Muscle layer of colon (tissue), 2 donors: ENCODE measurements around the gene PCDHB16.
"Not testable (repeated sequence)": the region's sequence is repeated elsewhere in the genome, so short reads cannot be mapped to it uniquely, and the experiment has no call there.

Source experiments
- H3K27ac ChIP-seq: one replicate; pipeline ENCODE4 v1.7.0; 2013; ENCODE audit warnings: low read depth, mild to moderate bottlenecking, low read length, moderate library complexity
- H3K27me3 ChIP-seq, 2 donors: one replicate each; pipeline ENCODE4 v1.7.0; 2013; ENCODE audit warnings: low read length in 2 of 2, mild to moderate bottlenecking in 2 of 2; ENCODE audit not compliant: insufficient read depth in 2 of 2, control insufficient read depth in 1 of 2
- H3K36me3 ChIP-seq: one replicate; pipeline ENCODE4 v1.7.0; 2013; ENCODE audit warnings: mild to moderate bottlenecking, low read length; ENCODE audit not compliant: insufficient read depth
- H3K4me1 ChIP-seq: one replicate; pipeline ENCODE4 v1.7.0; 2013; ENCODE audit warnings: mild to moderate bottlenecking, low read length; ENCODE audit not compliant: insufficient read depth
- H3K4me3 ChIP-seq, 2 donors: one replicate each; pipeline ENCODE4 v1.7.0; 2013; ENCODE audit warnings: low read length in 2 of 2, low read depth in 1 of 2, mild to moderate bottlenecking in 1 of 2, moderate library complexity in 1 of 2
- H3K9ac ChIP-seq: one replicate; pipeline ENCODE4 v1.7.0; 2013; ENCODE audit warnings: low read length
- H3K9me3 ChIP-seq: one replicate; pipeline ENCODE4 v1.7.0; 2013; ENCODE audit warnings: mild to moderate bottlenecking, low read length
- donor health status: abdominal sarcoma.
- donor health status: Adenocarcinoma of cecum.

Gene PCDHB16

DNA sequence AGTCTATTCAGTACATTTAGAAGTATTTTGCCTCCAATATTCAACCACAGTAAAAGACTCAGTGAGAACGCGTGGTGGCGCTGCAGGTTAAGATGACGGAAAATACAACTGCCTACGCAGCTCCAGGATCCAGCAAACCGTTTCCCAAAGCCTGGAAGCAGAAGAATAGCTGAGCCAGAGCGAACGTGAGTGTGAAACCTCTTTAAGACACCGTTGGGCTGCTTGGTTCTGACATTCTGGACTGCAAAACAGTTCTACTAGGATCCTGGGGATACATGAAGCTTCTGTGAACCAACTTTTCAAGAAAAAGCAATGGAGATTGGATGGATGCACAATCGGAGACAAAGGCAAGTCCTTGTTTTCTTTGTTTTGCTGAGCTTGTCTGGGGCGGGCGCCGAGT lies at the start of gene PCDHB16:
Gene PCDHB16, plus strand, starts transcription at position 140 of the 400 bp plus-strand sequence. Its CDS starts 173 bp downstream, at position 313.
- no peaks in the 10 kb centered on the region for H3K4me1 ChIP-seq
- peak within 1 kb of the TSS in 1 of 2 donors; percentile 28 for H3K4me3 ChIP-seq
- no peaks in the 10 kb centered on the region for H3K27me3 ChIP-seq
- H3K36me3 ChIP-seq, result no peaks in the 10 kb centered on the region
- H3K27ac ChIP-seq, result no peak within 1 kb of the TSS
- peaks cover 24% of the 10 kb centered on the region for H3K9me3 ChIP-seq
- no peak within 1 kb of the TSS for H3K9ac ChIP-seq

DNA sequence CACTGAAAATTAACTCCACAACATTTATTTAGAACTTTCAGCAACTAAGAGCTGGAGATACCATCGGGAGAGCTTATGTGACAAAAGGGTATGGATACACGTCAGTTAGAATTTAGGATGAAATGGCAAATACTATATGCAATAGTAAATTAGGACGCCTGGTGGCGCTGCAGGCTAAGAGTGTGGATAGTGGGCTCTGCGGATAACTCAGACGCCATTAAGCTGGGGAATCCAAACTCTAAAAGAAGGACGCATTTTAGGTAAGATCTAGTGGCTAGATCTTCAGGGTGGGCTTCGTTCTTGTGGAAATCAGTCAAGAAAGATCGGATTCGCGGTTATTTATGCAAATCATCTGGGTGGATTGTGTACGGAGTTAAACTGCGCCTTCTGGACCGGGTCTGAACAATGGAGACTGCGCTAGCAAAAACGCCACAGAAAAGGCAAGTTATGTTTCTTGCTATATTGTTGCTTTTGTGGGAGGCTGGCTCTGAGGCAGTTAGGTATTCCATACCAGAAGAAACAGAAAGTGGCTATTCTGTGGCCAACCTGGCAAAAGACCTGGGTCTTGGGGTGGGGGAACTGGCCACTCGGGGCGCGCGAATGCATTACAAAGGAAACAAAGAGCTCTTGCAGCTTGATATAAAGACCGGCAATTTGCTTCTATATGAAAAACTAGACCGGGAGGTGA lies 47.0 kb upstream of the PCDHB16 start, which contains the start of gene PCDHB5:
Gene PCDHB5, plus strand, starts transcription at position 177 of the 688 bp plus-strand sequence. Its CDS starts 229 bp downstream, at position 406.
- H3K4me3 ChIP-seq, result peak within 1 kb of the TSS; percentile 11 to 36
- H3K27me3 ChIP-seq, result no peaks in the 10 kb centered on the region
- no peak within 1 kb of the TSS for H3K9ac ChIP-seq
- H3K4me1 ChIP-seq, result no peaks in the 10 kb centered on the region
- H3K27ac ChIP-seq, result no peak within 1 kb of the TSS
- H3K36me3 ChIP-seq, result no peaks in the 10 kb centered on the region
- peaks cover 21% of the 10 kb centered on the region for H3K9me3 ChIP-seq

DNA sequence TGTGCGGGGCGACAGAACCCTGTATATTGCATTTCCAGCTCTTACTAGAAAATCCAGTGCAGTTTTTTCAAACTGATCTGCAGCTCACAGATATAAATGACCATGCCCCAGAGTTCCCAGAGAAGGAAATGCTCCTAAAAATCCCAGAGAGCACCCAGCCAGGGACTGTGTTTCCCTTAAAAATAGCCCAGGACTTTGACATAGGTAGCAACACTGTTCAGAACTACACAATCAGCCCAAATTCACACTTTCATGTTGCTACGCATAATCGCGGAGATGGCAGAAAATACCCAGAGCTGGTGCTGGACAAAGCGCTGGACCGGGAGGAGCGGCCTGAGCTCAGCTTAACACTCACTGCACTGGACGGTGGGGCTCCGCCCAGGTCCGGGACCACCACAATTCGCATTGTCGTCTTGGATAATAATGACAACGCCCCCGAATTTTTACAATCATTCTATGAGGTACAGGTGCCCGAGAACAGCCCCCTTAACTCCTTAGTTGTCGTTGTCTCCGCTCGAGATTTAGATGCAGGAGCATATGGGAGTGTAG lies 46.4 kb upstream of the PCDHB16 start:
- H3K4me1 ChIP-seq, result no peaks in the 10 kb centered on the region
- H3K27me3 ChIP-seq, result no peaks in the 10 kb centered on the region
- H3K9me3 ChIP-seq, result peaks cover 21% of the 10 kb centered on the region
- no peak overlapping the region for H3K27ac ChIP-seq
- H3K9ac ChIP-seq, result no peak overlapping the region
- peak overlapping the region; percentile 11 to 36 for H3K4me3 ChIP-seq
- no peaks in the 10 kb centered on the region for H3K36me3 ChIP-seq

DNA sequence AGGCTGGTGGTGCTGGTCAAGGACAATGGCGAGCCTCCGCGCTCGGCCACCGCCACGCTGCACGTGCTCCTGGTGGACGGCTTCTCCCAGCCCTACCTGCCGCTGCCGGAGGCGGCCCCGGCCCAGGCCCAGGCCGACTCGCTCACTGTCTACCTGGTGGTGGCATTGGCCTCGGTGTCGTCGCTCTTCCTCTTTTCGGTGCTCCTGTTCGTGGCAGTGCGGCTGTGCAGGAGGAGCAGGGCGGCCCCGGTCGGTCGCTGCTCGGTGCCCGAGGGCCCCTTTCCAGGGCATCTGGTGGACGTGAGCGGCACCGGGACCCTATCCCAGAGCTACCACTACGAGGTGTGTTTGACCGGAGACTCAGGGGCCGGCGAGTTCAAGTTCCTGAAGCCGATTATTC lies 44.8 kb upstream of the PCDHB16 start:
- H3K9me3 ChIP-seq, result peaks cover 21% of the 10 kb centered on the region
- H3K4me3 ChIP-seq, H3K36me3 ChIP-seq, H3K4me1 ChIP-seq, H3K27ac ChIP-seq, H3K9ac ChIP-seq, H3K27me3 ChIP-seq: not testable (repeated sequence)

DNA sequence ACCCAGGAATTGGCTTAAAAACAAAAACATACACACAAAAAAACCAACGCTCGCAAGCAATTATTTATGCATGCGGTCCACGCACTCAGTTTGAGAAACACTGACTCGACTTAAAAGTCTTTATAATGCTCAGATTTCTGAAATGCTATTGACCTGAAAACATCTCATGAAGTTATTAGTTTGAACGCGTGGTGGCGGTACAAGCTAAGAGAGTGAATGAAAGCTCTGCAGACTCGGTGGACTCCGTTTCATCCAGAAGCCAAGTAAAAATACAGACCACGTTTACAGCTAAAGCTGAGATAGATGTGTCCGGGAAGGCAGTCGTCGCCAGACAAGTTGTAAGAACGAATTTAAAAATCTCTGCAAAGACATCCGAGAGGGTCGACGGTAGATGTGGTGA lies 32.4 kb upstream of the PCDHB16 start, which contains the start of gene PCDHB6:
Gene PCDHB6, plus strand, starts transcription at position 246 of the 400 bp plus-strand sequence. CDS start 201 bp downstream, outside the sequence.
- no peak within 1 kb of the TSS for H3K9ac ChIP-seq
- peak within 1 kb of the TSS in 1 of 2 donors; percentile 52 for H3K4me3 ChIP-seq
- peaks cover 32% of the 10 kb centered on the region for H3K9me3 ChIP-seq

DNA sequence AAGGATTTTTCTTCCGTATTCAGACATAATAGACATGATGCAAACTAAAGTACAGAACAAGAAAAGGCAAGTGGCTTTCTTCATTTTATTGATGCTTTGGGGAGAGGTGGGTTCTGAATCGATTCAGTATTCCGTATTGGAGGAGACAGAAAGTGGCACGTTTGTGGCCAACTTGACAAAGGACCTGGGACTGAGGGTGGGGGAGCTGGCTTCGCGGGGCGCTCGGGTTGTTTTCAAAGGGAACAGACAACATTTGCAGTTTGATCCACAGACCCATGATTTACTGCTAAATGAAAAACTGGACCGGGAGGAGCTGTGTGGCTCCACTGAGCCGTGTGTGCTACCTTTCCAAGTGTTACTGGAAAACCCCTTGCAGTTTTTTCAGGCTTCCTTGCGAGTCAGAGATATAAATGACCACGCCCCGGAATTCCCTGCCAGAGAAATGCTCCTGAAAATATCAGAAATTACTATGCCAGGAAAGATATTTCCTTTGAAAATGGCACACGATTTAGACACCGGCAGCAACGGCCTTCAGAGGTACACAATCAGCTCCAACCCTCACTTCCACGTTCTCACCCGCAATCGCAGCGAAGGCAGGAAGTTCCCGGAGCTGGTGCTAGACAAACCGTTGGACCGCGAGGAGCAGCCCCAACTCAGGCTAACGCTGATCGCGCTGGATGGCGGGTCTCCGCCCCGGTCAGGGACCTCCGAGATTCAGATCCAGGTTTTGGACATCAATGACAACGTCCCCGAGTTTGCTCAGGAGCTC lies 31.8 kb upstream of the PCDHB16 start:
- Histone ChIP-seq H3K9ac (no peak overlapping the region), H3K27ac (no peak overlapping the region), H3K36me3 (no peaks in the 10 kb centered on the region), H3K9me3 (peaks cover 26% of the 10 kb centered on the region), H3K4me1 (no peaks in the 10 kb centered on the region), H3K27me3 (no peaks in the 10 kb centered on the region), H3K4me3 (peak overlapping the region in 1 of 2 donors; percentile 52)

More for the DNA sequence above, 32.4 kb upstream of the PCDHB16 start, which contains the start of gene PCDHB6:
- Histone ChIP-seq H3K4me1 (no peaks in the 10 kb centered on the region), H3K36me3 (no peaks in the 10 kb centered on the region), H3K27ac (no peak within 1 kb of the TSS), H3K27me3 (no peaks in the 10 kb centered on the region)

DNA sequence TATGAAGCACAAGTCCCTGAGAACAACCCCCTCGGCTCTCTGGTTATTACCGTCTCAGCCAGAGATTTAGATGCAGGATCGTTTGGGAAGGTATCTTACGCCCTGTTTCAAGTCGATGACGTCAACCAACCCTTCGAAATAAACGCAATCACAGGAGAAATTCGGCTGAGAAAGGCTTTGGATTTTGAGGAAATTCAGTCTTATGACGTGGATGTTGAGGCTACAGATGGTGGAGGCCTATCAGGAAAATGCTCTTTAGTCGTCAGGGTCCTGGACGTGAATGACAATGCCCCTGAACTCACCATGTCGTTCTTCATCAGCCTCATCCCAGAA lies 31.2 kb upstream of the PCDHB16 start:
- Histone ChIP-seq H3K27me3 (no peaks in the 10 kb centered on the region), H3K4me3 (peak overlapping the region in 1 of 2 donors; percentile 23), H3K9ac (no peak overlapping the region), H3K27ac (no peak overlapping the region), H3K36me3 (no peaks in the 10 kb centered on the region), H3K9me3 (peaks cover 26% of the 10 kb centered on the region), H3K4me1 (no peaks in the 10 kb centered on the region)

DNA sequence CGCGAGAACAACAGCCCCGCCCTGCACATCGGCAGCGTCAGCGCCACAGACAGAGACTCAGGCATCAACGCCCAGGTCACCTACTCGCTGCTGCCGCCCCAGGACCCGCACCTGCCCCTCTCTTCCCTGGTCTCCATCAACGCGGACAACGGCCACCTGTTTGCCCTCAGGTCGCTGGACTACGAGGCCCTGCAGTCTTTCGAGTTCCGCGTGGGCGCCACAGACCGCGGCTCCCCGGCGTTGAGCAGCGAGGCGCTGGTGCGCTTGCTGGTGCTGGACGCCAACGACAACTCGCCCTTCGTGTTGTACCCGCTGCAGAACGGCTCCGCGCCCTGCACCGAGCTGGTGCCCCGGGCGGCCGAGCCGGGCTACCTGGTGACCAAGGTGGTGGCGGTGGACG lies 30.6 kb upstream of the PCDHB16 start:
- not testable (repeated sequence) for H3K4me1 ChIP-seq, H3K4me3 ChIP-seq, H3K27ac ChIP-seq, H3K36me3 ChIP-seq, H3K27me3 ChIP-seq, H3K9ac ChIP-seq
- H3K9me3 ChIP-seq, result peaks cover 28% of the 10 kb centered on the region

DNA sequence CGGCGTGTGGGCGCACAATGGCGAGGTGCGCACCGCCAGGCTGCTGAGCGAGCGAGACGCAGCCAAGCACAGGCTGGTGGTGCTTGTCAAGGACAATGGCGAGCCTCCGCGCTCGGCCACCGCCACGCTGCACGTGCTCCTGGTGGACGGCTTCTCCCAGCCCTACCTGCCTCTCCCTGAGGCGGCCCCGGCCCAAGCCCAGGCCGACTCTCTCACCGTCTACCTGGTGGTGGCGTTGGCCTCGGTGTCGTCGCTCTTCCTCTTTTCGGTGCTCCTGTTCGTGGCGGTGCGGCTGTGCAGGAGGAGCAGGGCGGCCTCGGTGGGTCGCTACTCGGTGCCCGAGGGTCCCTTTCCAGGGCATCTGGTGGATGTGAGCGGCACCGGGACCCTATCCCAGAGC lies 30.1 kb upstream of the PCDHB16 start:
- not testable (repeated sequence) for H3K9ac ChIP-seq, H3K4me1 ChIP-seq, H3K27ac ChIP-seq, H3K27me3 ChIP-seq, H3K36me3 ChIP-seq, H3K4me3 ChIP-seq
- H3K9me3 ChIP-seq, result peaks cover 32% of the 10 kb centered on the region

DNA sequence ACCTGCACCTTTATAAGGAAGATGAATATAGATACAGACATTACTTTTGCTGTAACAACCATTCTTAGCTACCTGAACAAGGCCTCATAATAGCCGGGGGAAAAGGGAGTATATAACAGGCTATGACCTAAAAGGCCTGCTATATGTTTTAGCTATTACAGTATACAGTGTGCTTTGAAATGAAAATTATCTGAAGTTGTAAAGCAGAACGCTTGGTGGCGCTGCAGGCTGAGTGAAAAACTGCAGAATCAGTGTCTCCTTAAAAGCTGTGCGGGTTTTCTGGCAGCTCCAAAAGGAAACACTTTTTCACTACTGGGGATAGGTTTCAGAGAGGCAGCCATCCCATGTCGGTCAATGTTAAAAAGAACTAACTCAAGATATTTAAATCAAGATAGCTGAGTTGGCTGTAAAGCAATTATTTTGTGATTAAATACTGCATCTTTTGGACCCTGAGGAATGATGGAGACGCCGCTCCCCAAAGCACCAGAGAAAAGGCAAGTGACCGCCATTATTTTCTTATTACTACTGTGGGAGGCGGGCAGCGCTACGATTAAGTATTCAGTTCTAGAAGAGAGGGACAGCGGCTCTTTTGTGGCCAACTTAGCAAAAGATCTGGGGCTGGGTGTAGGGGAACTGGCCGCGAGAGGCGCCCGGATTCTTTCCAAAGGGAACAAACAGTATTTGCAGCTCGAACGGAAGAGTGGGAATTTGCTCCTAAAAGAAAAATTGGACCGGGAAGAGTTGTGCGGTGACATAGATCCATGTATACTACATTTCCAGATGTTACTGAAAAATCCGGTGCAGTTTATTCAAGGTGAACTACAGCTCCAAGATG lies 26.4 kb upstream of the PCDHB16 start:
- Histone ChIP-seq H3K36me3 (no peaks in the 10 kb centered on the region), H3K9ac (no peak overlapping the region), H3K27me3 (no peaks in the 10 kb centered on the region), H3K27ac (no peak overlapping the region), H3K9me3 (peaks cover 27% of the 10 kb centered on the region), H3K4me1 (no peaks in the 10 kb centered on the region), H3K4me3 (no peak overlapping the region)

DNA sequence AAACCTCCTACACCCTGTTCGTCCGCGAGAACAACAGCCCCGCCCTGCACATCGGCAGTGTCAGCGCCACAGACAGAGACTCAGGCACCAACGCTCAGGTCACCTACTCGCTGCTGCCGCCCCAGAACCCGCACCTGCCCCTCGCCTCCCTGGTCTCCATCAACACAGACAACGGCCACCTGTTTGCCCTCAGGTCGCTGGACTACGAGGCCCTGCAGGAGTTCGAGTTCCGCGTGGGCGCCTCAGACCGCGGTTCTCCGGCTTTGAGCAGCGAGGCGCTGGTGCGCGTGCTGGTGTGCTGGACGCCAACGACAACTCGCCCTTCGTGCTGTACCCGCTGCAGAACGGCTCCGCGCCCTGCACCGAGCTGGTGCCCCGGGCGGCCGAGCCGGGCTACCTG lies 24.8 kb upstream of the PCDHB16 start:
- H3K4me3 ChIP-seq, H3K27me3 ChIP-seq, H3K9ac ChIP-seq, H3K27ac ChIP-seq, H3K36me3 ChIP-seq, H3K4me1 ChIP-seq: not testable (repeated sequence)
- H3K9me3 ChIP-seq, result peaks cover 19% of the 10 kb centered on the region
